OCI-LY3 (cell line): ENCODE measurements around the gene COQ8A.

ENCODE experiments used
- EZH2phosphoT487 ChIP-seq: fragments of 200-600 bp; shearing (Covaris generic); IDR thresholded peaks from 2 replicates; pipeline ENCODE4 v1.6.1; 2018; ENCODE audit warnings: antibody characterized with exemption, mixed run types, low read depth
- TF ChIP-seq, protein P1 (sequence below): fragments of 200-600, 300-600 bp; sonication (generic); IDR thresholded peaks from 2 replicates; pipeline ENCODE4 v1.5.1; 2014; ENCODE audit warnings: antibody characterized with exemption, low read length, low read depth

DNA sequence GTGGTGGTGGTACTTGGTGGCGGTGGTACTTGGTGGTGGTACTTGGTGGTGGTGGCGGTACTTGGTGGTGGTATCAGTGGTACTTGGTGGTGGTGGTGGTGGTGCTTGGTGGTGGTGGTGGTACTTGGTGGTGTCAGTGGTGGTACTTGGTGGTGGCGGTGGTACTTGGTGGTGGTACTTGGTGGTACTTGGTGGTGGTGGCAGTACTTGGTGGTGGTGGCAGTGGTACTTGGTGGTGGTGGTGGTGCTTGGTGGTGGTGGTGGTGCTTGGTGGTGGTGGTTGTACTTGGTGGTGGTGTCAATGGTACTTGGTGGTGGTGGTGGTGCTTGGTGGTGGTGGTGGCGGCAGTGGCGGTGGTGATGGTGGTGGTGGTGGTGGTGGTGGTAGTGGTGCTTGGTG is 20.2 kb downstream of the COQ8A start:
- TF ChIP-seq, protein P1, sequence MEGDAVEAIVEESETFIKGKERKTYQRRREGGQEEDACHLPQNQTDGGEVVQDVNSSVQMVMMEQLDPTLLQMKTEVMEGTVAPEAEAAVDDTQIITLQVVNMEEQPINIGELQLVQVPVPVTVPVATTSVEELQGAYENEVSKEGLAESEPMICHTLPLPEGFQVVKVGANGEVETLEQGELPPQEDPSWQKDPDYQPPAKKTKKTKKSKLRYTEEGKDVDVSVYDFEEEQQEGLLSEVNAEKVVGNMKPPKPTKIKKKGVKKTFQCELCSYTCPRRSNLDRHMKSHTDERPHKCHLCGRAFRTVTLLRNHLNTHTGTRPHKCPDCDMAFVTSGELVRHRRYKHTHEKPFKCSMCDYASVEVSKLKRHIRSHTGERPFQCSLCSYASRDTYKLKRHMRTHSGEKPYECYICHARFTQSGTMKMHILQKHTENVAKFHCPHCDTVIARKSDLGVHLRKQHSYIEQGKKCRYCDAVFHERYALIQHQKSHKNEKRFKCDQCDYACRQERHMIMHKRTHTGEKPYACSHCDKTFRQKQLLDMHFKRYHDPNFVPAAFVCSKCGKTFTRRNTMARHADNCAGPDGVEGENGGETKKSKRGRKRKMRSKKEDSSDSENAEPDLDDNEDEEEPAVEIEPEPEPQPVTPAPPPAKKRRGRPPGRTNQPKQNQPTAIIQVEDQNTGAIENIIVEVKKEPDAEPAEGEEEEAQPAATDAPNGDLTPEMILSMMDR, result no peak
- TF ChIP-seq EZH2phosphoT487, result no peak
